Stimulated activated CD4-positive, alpha-beta T cell treated with anti-CD3 and anti-CD28 coated beads, Interleukin-15, amount 100 ng/mL, for 1 hour (primary cell): ENCODE results near the gene AJM1.
A peak's percentile ranks its signal among the peaks of the same experiment; 100 is the strongest.

ENCODE experiments used
- DNase-seq, 2 donors: peaks; one replicate each; pipeline ENCODE4 v3.0.0-alpha.2; 2020; ENCODE audit warnings: low read depth in 1 of 2, low spot score in 1 of 2

The AJM1 gene

DNA sequence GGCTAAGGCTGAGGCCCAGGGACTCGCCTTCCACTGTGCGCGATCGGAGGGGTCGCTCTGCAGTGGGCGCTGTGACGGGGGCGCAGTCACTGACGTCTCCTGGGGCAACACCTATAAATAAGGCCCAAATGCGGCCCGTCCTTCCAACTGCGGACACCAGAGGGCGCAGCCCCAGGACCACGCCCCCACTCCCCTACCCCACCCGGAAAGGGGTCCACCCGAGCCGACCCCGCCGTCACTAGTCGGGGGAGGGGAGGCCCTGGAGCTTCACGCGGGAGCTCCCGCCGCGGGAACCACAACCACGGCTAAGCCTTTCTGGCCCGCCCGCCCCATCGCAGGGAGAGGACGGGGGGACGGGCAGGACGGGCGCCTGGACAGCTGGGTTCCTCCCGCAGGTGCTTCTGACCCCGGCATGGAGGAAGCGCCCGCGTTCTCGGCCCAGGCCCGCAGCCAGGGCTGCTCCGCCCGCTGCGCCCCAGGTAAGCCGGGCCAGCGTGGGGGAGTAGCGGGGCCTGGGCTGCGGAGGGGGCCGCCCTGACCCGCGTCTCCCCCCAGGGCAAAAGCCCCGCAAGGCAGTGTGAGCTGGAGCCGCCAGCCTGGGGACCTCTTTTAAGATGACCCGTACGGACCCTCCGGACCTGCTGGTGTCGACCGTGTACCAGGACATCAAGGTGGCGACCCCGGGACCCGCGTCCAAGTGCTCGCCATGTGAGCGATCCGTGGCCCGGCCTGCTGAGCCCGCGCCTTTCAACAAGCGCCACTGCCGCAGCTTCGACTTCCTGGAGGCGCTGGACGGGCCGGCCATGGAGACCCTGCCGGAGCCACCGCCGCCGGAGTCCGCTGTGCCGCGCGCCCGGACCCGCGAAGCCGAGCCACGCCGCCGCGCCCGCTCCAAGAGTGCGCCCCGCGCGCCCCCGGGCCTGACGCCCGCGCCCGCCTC is 1.8 kb downstream of the AJM1 start:
- peak; percentile 35 to 51 for DNase-seq

GRCh38 chr9:136844761-136845464 is 2.6 kb downstream of the AJM1 start:
- DNase-seq: no peak

- no peak for DNase-seq
These were observed 3.4 kb downstream of the AJM1 start for GRCh38 chr9:136845465-136846260.

- no peak for DNase-seq
These were observed 4.3 kb downstream of the AJM1 start for GRCh38 chr9:136846376-136847087.

DNA sequence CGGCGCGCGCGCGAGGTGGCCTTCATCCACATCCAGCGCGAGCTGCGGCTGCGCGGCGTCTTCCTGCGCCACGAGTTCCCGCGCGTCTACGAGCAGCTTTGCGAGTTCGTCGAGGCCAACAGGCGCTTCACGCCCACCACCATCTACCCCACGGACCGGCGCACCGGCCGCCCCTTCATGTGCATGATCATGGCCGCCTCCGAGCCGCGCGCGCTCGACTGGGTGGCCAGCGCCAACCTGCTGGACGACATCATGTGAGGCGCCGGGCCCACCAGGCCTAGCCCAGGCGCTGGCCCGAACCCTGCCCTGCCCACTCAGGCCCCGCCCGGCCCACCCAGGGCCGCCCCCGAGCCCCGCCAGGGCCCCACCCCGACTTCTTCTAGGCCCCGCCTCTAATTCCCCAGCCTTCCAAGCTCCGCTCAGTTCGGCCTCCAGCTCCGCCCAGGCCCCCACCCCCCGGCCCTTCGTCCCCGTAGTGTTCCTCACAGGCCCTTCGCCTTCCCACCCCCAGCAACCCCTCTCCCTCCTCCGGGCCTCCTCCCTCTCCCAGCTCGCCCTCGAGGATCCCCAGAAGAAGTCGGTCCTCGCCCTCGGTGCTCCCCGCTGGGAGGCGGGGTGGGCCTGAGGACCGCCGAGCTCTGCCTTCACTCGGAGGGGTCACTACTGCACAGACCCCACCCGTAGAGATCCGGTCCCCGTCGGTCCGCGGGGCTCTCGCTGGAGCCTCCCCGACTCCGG is 5.0 kb downstream of the AJM1 start:
- no peak for DNase-seq

GRCh38 chr9:136847826-136848392 is 5.6 kb downstream of the AJM1 start:
- DNase-seq: peak; percentile 36 to 62

DNA sequence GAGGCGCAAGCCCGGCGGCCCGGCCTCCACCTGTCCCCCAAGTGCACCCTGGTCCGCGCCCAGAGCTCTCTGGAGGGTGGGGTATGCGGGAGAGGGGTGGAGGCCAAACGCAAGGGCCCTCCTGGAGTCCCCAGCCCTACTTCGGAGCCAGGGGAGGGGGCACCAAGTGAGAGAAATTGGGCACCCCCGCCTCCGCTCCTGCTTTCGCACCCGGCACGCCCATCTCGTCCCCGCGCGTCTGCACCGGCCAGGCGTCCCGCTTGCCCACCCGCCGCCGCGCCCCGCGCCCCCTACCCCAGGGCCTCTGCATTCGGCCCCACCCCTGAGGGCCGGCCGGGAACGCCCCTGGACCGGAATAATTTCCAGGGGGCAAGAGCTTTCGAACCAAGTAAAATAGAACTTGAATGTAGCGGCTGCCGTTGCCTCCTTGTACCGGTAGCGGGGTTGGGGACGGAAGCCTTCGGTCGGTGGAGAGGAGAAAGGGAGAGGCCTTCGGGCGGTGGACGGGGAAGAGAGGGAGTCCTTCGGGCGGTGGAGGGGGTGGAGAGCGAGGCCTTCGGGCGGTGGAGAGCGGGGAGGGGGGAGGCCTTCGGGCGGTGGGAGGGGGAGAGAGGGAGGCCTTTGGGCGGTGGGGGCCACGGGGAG is 6.2 kb downstream of the AJM1 start:
- no peak for DNase-seq

DNA sequence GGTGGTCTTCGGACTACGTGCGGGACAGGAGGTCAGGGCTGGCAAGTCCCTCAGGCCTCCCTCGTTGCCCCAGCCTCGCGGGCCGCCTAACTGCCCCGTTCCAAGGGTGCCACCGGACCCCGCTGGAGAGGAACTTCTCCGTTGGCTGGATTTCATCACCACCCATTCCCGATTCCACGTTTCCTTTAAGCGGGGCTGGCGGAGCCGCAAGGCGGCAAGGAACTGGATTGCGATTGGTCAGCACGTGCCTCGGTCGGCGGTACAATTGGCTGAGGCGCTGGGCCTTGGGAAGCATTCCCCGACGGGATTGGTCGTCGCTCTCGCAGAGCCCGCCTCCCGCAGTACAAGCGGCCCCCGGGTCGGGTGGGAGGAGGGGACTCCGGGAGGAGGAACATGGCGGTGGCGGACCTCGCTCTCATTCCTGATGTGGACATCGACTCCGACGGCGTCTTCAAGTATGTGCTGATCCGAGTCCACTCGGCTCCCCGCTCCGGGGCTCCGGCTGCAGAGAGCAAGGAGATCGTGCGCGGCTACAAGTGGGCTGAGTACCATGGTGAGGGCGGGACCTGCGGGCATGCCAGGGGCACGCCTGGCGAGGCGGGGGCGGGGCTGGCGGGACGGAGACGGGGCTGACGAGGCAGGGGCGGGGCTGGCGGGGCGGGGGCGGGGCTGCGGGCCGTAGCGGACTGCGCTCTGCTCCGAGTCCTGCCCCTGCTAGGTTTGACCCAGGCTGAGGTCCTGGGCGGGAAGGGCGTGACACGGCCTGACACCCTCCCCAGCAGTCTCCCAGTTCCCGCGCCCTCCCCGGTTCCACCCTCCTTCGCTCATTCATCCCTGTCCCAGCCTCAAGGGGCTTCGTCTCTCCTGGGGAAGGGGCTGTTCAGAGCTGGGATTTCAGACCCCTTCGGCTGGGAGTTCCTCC is 7.0 kb downstream of the AJM1 start, which contains the start of gene PHPT1:
Gene PHPT1, plus strand, starts transcription at position 372 of the 922 bp plus-strand sequence. Its CDS starts 22 bp downstream, at position 394.
- DNase-seq: peak; percentile 91 to 93

DNA sequence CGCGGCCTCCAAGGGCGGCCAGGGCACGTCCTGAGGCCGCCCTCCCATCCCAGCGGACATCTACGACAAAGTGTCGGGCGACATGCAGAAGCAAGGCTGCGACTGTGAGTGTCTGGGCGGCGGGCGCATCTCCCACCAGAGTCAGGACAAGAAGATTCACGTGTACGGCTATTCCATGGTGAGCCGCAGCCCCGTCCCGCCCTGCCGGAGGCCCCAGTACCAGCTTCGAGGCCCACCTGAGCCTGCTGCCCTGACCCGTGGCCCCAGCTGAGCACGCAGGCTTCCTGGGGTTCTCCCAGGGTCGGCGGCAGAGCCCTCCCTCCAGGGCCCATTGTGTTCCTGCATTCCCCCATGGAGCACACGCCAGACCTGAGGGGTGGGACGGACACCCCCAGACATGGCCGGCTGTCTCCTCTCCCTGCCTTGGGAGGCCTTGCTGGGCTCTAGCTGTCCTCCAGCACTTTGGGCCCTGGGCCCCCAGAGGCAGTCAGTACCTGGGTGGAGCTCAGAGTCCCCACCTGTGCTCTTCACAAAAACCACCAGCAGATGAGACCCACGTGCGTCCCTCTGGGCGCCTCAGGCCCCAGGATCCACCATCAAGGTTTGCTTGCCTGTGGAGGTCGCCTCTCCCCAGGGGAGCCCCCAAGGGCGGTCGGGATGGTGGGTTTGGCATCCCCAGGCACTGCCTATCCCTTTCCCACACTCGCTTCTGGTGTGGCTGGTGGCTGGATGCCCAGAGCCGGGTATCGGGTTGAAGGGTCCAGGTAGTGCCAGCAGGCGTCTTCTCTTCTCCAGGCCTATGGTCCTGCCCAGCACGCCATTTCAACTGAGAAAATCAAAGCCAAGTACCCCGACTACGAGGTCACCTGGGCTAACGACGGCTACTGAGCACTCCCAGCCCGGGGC is 7.9 kb downstream of the AJM1 start:
- no peak for DNase-seq

DNA sequence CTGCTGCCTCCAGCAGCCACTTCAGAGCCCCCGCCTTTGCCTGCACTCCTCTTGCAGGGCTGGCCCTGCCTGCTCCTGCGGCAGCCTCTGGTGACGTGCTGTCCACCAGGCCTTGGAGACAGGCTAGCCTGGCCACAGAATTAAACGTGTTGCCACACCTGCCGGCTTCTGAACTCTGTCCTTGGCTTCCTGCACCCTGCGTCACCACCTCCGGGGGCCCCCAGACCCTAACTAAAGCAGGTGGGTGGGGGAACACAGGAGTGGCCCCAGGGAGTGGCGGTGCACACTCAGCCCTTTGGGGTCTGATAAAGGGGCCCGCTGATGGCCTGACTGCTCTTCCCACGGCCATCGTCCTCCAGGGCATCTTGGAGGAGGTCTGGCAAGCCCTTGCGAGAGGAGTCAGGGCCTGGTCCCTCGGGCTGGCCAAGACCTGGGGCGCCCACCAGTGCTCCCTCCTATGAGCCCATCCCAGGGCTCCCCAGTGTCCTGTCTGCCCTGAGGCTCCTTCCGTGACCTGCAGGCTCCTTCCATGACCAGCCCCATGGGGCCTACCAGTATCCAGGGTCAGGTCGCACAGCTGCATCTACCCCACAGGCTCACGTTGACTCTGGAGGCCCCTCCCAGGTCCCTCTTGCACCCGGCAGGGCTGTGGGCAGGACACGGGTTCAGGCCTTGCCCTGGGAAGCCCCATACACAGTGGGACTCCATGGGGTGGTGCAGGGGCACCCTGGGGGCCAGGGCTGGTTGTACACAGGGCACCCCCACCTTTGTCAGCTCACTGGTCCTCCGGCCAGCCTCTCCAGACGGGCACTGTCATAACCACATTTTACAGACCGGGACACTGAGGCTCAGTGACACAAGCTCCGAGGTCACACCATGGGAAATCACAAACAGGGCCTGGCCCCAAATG is 8.8 kb downstream of the AJM1 start:
- no peak for DNase-seq

DNA sequence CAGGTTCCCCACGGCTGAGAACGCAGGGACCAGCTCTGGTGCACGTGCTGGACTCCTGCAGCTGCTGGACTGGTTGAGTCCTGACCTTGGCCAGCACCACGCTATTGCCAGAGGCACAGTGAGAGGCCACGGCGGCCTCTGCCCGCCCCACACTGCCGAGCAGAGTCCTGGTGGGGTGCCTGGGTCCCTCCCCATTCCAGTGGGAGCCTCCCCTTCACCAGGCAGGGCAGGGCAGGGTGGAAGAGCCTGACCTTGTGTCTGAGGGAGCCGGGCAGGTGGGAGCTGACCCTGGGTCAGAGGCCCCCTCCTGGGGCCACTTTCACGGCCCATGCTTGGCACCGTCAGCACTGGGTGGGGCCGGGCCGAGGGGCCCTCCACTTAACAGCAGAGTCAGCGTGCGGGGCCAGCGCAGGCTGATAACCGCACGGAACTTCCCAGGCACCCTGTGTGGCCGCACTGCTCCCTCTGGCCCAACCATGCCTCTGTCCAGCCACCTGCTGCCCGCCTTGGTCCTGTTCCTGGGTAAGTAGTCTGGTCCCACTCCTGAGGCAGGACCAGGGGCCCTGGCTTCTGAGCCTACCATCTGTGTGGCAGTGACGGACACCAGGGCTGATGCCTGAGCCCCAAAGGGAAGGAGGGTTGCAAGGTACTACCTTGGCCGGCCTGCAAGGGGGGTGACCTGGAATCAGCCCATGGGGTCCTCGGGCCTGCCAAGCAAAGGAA is 9.8 kb downstream of the AJM1 start, which contains the start of gene MAMDC4:
Gene MAMDC4, plus strand, starts transcription at position 406 of the 723 bp plus-strand sequence. Its CDS starts 71 bp downstream, at position 477.
- no peak for DNase-seq

- no peak for DNase-seq
These were observed 10.7 kb downstream of the AJM1 start for GRCh38 chr9:136852664-136853595.

GRCh38 chr9:136853596-136854112 is 11.4 kb downstream of the AJM1 start:
- DNase-seq: no peak
